Measurements from ENCODE around the gene DUSP19.

DUSP19 gene, protein sequence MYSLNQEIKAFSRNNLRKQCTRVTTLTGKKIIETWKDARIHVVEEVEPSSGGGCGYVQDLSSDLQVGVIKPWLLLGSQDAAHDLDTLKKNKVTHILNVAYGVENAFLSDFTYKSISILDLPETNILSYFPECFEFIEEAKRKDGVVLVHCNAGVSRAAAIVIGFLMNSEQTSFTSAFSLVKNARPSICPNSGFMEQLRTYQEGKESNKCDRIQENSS

DNA sequence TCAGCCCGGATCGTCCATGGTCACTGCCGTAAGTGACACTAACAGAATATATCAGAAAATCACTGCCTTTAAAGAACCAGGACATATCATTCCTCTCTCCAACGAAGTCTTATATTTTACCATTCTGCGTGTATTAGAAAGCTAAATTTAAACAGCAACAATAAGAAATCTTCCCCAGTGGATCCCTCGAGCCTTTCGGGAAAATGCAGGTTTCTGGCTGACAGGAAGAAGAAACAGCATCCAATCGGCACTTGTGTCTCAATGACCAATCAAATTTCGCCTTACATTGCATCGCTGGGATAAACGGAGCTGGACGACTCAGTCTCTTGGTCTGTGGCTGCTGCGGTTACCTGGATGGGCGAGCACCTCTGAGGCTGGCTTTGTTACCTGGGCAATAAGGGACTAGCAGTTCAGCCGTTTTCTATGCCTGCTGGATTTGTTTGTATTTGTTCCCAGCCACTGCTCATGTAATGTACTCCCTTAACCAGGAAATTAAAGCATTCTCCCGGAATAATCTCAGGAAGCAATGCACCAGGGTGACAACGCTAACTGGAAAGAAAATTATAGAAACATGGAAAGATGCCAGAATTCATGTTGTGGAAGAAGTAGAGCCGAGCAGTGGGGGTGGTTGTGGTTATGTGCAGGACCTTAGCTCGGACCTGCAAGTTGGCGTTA is at the start of gene DUSP19:
TSS of gene DUSP19 (plus strand) at position 284 of the 675 bp plus-strand sequence. CDS start at position 471, 187 bp downstream.
- H3K27me3 ChIP-seq (ENCODE audit: insufficient read depth, low read depth), result no peaks in the 10 kb centered on the region
- no peaks in the 10 kb centered on the region for H4K20me1 ChIP-seq (ENCODE audit: insufficient read depth)
- no peak within 1 kb of the TSS; the same call in 1 of the 2 replicates for H3K27ac ChIP-seq
- H3K79me2 ChIP-seq (ENCODE audit: insufficient read depth, low read depth), result no peaks in the 10 kb centered on the region
- H2AFZ ChIP-seq (ENCODE audit: low read depth), result peak within 1 kb of the TSS; percentile 98
- H3K36me3 ChIP-seq (ENCODE audit: insufficient read depth), result no peaks in the 10 kb centered on the region
- peak within 1 kb of the TSS; percentile 93 for H3K4me2 ChIP-seq
- peak within 1 kb of the TSS; percentile 53; the same call in 1 of the 2 replicates for H3K9ac ChIP-seq
- TF ChIP-seq, protein P1, sequence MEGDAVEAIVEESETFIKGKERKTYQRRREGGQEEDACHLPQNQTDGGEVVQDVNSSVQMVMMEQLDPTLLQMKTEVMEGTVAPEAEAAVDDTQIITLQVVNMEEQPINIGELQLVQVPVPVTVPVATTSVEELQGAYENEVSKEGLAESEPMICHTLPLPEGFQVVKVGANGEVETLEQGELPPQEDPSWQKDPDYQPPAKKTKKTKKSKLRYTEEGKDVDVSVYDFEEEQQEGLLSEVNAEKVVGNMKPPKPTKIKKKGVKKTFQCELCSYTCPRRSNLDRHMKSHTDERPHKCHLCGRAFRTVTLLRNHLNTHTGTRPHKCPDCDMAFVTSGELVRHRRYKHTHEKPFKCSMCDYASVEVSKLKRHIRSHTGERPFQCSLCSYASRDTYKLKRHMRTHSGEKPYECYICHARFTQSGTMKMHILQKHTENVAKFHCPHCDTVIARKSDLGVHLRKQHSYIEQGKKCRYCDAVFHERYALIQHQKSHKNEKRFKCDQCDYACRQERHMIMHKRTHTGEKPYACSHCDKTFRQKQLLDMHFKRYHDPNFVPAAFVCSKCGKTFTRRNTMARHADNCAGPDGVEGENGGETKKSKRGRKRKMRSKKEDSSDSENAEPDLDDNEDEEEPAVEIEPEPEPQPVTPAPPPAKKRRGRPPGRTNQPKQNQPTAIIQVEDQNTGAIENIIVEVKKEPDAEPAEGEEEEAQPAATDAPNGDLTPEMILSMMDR (conservative IDR thresholded peaks at IDR 0.05; ENCODE audit: low read depth, low read length), result no peak
- peaks cover 13% of the 10 kb centered on the region for H3K4me1 ChIP-seq (ENCODE audit: low read depth, poor library complexity, severe bottlenecking)
- H3K4me3 ChIP-seq (IDR thresholded peaks at IDR 0.05; ENCODE audit: insufficient read depth, low read depth, low read length), result peak within 1 kb of the TSS; percentile 94

DNA sequence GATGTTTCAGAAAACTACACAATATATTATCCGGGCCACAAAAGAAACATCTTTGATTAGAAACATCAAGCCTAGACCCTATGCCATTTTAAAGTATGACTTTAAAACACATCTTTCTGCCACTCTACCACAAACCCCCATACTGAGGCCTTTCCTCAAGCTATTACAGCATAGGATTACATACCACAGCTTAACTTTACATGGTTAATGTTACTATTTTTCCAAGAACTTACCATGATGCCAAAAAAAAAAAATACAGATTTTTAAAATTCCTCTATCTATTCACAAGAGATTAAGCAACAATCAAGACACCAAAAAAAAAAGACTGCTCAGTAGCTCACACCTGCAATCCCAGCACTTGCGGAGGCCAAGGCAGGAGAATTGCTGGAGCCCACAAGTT is 49.3 kb upstream of the DUSP19 start:
- Histone ChIP-seq H3K4me2 (no peak overlapping the region), H3K79me2 (ENCODE audit: insufficient read depth, low read depth) (peaks cover 15% of the 10 kb centered on the region; the same call in 1 of the 2 replicates), H3K27me3 (ENCODE audit: insufficient read depth, low read depth) (peaks cover 6% of the 10 kb centered on the region), H3K4me3 (IDR thresholded peaks at IDR 0.05; ENCODE audit: insufficient read depth, low read depth, low read length) (no peak overlapping the region), H3K27ac (no peak overlapping the region), H4K20me1 (ENCODE audit: insufficient read depth) (no peaks in the 10 kb centered on the region), H3K36me3 (ENCODE audit: insufficient read depth) (no peaks in the 10 kb centered on the region), H3K9ac (no peak overlapping the region), H2AFZ (ENCODE audit: low read depth) (no peak overlapping the region), H3K4me1 (ENCODE audit: low read depth, poor library complexity, severe bottlenecking) (peaks cover 4% of the 10 kb centered on the region)
- TF ChIP-seq, protein P1 (conservative IDR thresholded peaks at IDR 0.05; ENCODE audit: low read depth, low read length), result no peak

DNA sequence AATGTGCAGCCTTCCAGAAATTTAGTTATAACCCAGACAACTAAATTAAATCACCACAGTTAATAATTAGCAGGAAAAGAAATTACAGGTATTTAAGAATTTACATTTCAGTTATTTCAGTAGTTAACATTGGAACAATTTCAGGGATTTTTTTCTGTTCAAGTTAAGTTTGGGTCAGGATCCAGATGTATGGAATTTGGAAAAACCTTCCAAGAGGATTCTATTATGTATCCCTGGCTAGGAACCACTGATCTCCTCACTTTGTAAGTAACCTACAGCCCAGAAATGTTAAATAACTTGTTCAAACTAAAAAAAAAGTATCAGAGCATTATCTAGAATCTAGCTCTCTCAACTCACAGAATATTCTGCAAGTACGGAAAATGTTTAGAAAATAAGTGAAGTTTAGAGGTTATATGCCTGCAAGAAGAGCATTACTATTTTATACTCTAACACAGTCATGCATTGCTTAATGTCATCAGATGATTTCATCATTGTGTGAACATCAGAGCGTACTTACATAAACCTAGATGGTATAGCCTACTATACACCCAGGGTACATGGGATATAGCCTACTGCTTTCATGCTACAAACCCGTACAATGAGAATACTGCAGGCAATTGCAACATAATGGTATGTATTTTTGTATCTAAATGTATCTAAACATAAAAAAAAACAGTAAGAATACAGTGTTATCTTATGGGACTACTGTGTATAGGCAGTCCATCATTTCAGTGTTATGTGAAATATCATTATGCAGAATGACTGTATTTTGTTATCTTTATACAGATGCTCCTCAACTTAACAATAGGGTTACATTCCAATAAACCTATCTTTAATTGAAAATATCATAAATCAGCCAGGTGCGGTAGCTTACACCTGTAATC is 46.4 kb upstream of the DUSP19 start:
- Histone ChIP-seq H3K27ac (no peak overlapping the region), H3K27me3 (ENCODE audit: insufficient read depth, low read depth) (peaks cover 28% of the 10 kb centered on the region), H3K4me2 (no peak overlapping the region), H2AFZ (ENCODE audit: low read depth) (no peak overlapping the region), H3K4me1 (ENCODE audit: low read depth, poor library complexity, severe bottlenecking) (peaks cover 26% of the 10 kb centered on the region), H3K36me3 (ENCODE audit: insufficient read depth) (no peaks in the 10 kb centered on the region), H3K9ac (no peak overlapping the region), H3K79me2 (ENCODE audit: insufficient read depth, low read depth) (peaks cover 14% of the 10 kb centered on the region; the same call in 1 of the 2 replicates), H4K20me1 (ENCODE audit: insufficient read depth) (peaks cover 15% of the 10 kb centered on the region; the same call in 1 of the 2 replicates), H3K4me3 (IDR thresholded peaks at IDR 0.05; ENCODE audit: insufficient read depth, low read depth, low read length) (no peak overlapping the region)
- TF ChIP-seq, protein P1 (conservative IDR thresholded peaks at IDR 0.05; ENCODE audit: low read depth, low read length), result no peak

DNA sequence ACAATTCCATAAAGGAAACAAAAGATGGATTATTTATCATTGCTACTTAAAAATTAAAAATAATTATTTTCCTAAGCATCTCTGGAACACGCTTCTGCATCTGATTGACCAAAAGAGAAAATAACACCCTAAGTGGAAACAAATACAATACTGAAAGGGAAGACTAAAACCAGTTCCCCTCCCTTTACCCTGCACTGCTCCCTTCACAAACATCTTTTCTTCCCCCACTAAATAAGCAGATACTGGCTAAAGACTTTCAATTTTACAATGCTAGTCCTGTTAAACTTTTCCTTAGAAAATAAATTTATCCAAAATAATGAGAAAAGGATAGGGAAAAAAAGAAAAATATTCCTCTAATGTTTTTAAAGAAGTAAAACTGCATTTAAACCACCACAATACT is 44.6 kb upstream of the DUSP19 start:
- Histone ChIP-seq H3K27ac (no peak overlapping the region), H3K79me2 (ENCODE audit: insufficient read depth, low read depth) (peaks cover 14% of the 10 kb centered on the region; the same call in 1 of the 2 replicates), H4K20me1 (ENCODE audit: insufficient read depth) (peaks cover 15% of the 10 kb centered on the region; the same call in 1 of the 2 replicates), H2AFZ (ENCODE audit: low read depth) (no peak overlapping the region), H3K9ac (no peak overlapping the region), H3K27me3 (ENCODE audit: insufficient read depth, low read depth) (peaks cover 29% of the 10 kb centered on the region), H3K4me2 (no peak overlapping the region), H3K36me3 (ENCODE audit: insufficient read depth) (no peaks in the 10 kb centered on the region), H3K4me1 (ENCODE audit: low read depth, poor library complexity, severe bottlenecking) (peaks cover 26% of the 10 kb centered on the region), H3K4me3 (IDR thresholded peaks at IDR 0.05; ENCODE audit: insufficient read depth, low read depth, low read length) (no peak overlapping the region)
- TF ChIP-seq, protein P1 (conservative IDR thresholded peaks at IDR 0.05; ENCODE audit: low read depth, low read length), result no peak

All from KMS-11 (cell line).